Adrenal gland (tissue), 12 donors: ENCODE data around the gene GTF2F1. TPM values are rescaled to one million over a fixed set of nuclear protein-coding genes. Genes with fewer than 3 reads are reported as not detected.
"Not testable (repeated sequence)": the region's sequence is repeated elsewhere in the genome, so short reads cannot be mapped to it uniquely, and the experiment has no call there.

Source experiments
- DNase-seq, 7 donors: peaks; one replicate each; pipeline ENCODE4 v3.0.0-alpha.2; 2019 to 2020
- H3K27ac ChIP-seq, 5 donors: fragments of 200-600 bp; sonication (generic) in 4 of 5; 1 replicate in 3 of 5; 2 replicates in 2 of 5; pipeline versions ENCODE4 v1.5.1 to v1.8.0; 2016 to 2020; ENCODE audit warnings: mild to moderate bottlenecking in 1 of 5
- H3K27me3 ChIP-seq: fragments of 200-600 bp; 2 replicates; pipeline ENCODE4 v1.8.0; 2021
- H3K36me3 ChIP-seq, 2 donors: fragments of 200-600 bp; replicated peaks in 1 of 2; 1 replicate in 1 of 2; 2 replicates in 1 of 2; pipeline versions ENCODE4 v1.5.1 to v1.8.0; 2018 to 2022
- H3K4me1 ChIP-seq, 2 donors: fragments of 200-600 bp; replicated peaks in 1 of 2; 1 replicate in 1 of 2; 2 replicates in 1 of 2; pipeline versions ENCODE4 v1.5.1 to v1.8.0; 2018 to 2021
- H3K4me3 ChIP-seq, 4 donors: fragments of 200-600 bp; sonication (generic) in 3 of 4; one replicate each; pipeline ENCODE4 v1.5.1; 2016 to 2018
- H3K9me3 ChIP-seq, 3 donors: fragments of 200-600 bp; sonication (generic) in 1 of 3; replicated peaks in 1 of 3; 1 replicate in 2 of 3; 2 replicates in 1 of 3; pipeline versions ENCODE4 v1.5.1 to v1.8.0; 2016 to 2021
- POLR2A ChIP-seq, 2 donors: fragments of 450-650 bp; IDR thresholded peaks; one replicate each; pipeline ENCODE4 v1.6.1; 2017; ENCODE audit warnings: antibody characterized with exemption in 2 of 2, mild to moderate bottlenecking in 2 of 2, moderate library complexity in 1 of 2
- WGBS, 4 donors: extraction: QIAGEN DNeasy Blood & Tissue Kit in 2 of 4; methylation state at CpG; one replicate each; pipeline versions ENCODE4 v1.1.5 to v1.1.7; 2013 to 2017; 5-methylcytosine and 5-hydroxymethylcytosine counted together
- intact Hi-C, 2 donors: fragments of 100-400 bp; cut with DNase I; formaldehyde crosslinking; loops; one replicate each; pipeline versions ENCODE4 v1.14.1 to v1.15.0; 2022 to 2023
- polyA plus RNA-seq, 3 donors: library from polyadenylated mRNA; stranded (reverse); fragments of 200-250 nt in 2 of 3; fragments of 350-450 nt in 1 of 3; fragmentation: Illumina TruSeq in 1 of 3; extraction: RNeasy Lipid Tissue Mini Kit (QIAGEN cat#74804) in 1 of 3; gene quantifications; one replicate each; pipeline ENCODE4 v1.2.3, GENCODE V29; 2013 to 2014
- total RNA-seq, 9 donors: library from RNA; depleted of rRNA in 4 of 9; stranded (reverse); fragments of >200 nt in 4 of 9; fragments of 120-200 nt in 1 of 9; fragmentation: NEBNext Ultra II Directional in 1 of 9; extraction: Animal tissue kit (Norgen Biotek cat#: 25700) in 1 of 9; gene quantifications; one replicate each; pipeline versions ENCODE4 v1.1.0 to v1.2.4, GENCODE V29; 2013 to 2023
- TF ChIP-seq, protein P1 (sequence below), 6 experiments: fragments of 450-650 bp in 4 of 6; fragments of 200-600 bp in 2 of 6; sonication (generic) in 1 of 6; IDR thresholded peaks; 1 replicate in 5 of 6; 2 replicates in 1 of 6; pipeline versions ENCODE4 v1.5.1 to v1.8.0; 2016 to 2021; ENCODE audit warnings: antibody characterized with exemption in 6 of 6, mild to moderate bottlenecking in 2 of 6, moderate library complexity in 1 of 6
- donor health status: healthy with polysubstance abuse.
- donor health status: Bipolar disorder and iron deficiency.
- donor health status: DM: yes; HTN: yes; CAD: no.
- donor health status: DM: no; HTN: no; CAD: no.
- donor health status: DM: no; HTN: no; CAD: no.
- donor health status: DM: yes; HTN: yes; CAD: no.

The GTF2F1 gene
- total and polyA plus RNA-seq, 12 donors, result 29.0 to 79.1 (median 53.8) TPM

DNA sequence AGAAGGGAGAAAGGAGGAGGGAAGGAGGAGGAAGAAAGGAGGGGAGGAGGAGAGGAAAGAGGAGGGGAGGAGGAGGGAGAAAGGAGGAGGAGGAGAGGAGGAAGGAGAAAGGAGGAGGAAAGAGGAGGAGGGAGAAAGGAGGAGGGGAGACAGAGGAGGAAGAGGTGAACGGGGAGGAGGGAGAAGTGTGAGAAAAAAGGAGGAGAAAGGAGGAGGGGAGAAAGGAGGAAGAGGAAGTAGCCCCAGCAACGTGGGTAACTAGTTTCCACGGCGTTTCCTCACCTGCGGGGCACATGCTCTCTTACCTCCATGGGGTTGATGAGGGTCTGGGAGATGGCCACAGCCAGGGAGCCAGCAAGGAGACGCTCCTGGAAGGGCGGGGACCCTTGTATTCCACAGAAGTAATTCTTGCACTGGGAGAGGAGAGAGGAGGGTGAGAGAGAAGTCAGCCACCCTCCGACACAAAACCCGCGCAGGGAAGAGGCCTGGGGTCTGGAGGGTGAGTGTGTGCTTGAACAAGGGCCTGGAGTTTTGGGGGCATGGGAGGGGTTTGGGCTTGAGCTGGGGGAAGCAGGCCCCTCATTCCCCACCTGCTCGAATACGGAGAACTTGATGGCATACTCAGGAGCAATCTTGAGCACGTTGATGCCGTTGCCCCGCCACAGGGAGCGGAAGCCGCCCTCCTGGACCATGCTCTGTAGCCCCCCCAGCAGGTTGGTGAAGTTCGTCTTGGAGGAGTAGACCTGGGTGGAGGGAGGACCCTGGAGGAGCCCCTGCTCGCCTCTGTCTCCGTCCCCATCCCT is 36.7 kb upstream of the GTF2F1 start:
- TF ChIP-seq, protein P1, sequence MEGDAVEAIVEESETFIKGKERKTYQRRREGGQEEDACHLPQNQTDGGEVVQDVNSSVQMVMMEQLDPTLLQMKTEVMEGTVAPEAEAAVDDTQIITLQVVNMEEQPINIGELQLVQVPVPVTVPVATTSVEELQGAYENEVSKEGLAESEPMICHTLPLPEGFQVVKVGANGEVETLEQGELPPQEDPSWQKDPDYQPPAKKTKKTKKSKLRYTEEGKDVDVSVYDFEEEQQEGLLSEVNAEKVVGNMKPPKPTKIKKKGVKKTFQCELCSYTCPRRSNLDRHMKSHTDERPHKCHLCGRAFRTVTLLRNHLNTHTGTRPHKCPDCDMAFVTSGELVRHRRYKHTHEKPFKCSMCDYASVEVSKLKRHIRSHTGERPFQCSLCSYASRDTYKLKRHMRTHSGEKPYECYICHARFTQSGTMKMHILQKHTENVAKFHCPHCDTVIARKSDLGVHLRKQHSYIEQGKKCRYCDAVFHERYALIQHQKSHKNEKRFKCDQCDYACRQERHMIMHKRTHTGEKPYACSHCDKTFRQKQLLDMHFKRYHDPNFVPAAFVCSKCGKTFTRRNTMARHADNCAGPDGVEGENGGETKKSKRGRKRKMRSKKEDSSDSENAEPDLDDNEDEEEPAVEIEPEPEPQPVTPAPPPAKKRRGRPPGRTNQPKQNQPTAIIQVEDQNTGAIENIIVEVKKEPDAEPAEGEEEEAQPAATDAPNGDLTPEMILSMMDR (IDR thresholded peaks at IDR 0.05), result no peak
- TF ChIP-seq POLR2A (IDR thresholded peaks at IDR 0.05), result no peak
- Histone ChIP-seq H3K27ac (no peak overlapping the region), H3K27me3 (no peaks in the 10 kb centered on the region), H3K4me3 (no peak overlapping the region), H3K4me1 (no peaks in the 10 kb centered on the region), H3K36me3 (no peaks in the 10 kb centered on the region), H3K9me3 (no peaks in the 10 kb centered on the region)
- WGBS, 4 donors, result 52 to 64% (median 57%) methylated on average over 14 to 20 of the region's 20 CpGs
- DNase-seq, result no peak
- intact Hi-C loops, result no loop called here

DNA sequence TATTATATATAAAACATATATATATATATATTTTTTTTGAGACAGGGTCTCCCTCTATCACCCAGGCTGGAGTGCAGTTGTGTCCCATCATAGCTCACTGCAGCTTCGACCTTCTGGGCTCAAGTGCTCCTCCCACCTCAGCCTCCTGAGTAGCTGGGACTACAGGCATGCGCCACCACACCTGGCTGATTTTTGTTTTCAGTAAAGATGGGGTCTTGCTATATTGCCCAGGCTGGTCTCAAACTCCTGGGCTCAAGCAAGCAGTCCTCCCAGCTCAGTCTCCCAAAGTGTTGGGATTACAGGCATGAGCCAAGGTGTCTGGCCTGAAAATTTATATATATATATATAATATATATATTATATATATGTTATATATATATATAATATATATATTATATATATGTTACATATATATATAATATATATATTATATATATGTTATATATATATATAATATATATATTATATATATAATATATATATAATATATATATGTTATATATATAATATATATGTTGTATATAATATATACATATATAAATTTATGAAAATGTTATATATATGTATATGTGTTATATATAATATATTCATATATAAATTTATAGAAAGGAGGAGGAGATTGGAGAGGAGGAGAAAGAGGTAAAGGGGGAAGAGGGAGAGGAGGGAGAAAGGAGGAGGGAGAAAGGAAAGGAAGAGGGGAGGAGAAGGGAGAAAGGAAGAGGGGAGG is 35.9 kb upstream of the GTF2F1 start:
- H3K4me1 ChIP-seq, H3K36me3 ChIP-seq, H3K27ac ChIP-seq, H3K27me3 ChIP-seq, intact Hi-C loops, H3K9me3 ChIP-seq, DNase-seq, H3K4me3 ChIP-seq: not testable (repeated sequence)
- 81 to 90% (median 86%) methylated on average over 2 of the region's 2 CpGs for WGBS, 4 donors

DNA sequence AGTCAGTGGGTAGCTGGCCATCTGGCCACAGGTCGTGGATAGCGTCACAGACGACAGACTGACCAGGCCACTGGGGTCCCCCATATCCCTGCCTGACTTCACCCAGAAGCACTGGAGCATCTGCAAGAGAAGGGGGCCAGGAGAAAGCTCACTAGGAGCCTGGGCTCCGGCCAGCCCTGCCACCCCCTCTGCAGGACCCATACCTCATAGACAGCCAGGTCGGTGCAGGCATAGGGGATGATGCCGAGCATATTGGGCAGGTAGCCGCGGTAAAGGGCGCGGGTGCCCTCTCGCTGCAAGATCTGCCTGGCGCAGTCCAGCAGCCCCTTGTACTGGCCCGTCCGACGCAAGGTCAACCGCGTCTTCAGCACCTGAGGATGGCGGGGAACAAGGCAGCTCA is 34.2 kb upstream of the GTF2F1 start:
- H3K9me3 ChIP-seq, result no peaks in the 10 kb centered on the region
- WGBS, 4 donors, result 88 to 95% (median 94%) methylated on average over 14 to 18 of the region's 18 CpGs
- no peak overlapping the region for H3K27ac ChIP-seq
- no peak for TF ChIP-seq POLR2A (IDR thresholded peaks at IDR 0.05)
- TF ChIP-seq, protein P1 (IDR thresholded peaks at IDR 0.05), result no peak
- no peaks in the 10 kb centered on the region for H3K36me3 ChIP-seq
- H3K4me1 ChIP-seq, result peaks cover 3 to 15% of the 10 kb centered on the region in 2 donors
- DNase-seq, result peak in 1 of 7 donors; percentile 29
- H3K4me3 ChIP-seq, result no peak overlapping the region
- intact Hi-C loops, result no loop called here
- H3K27me3 ChIP-seq, result no peaks in the 10 kb centered on the region

DNA sequence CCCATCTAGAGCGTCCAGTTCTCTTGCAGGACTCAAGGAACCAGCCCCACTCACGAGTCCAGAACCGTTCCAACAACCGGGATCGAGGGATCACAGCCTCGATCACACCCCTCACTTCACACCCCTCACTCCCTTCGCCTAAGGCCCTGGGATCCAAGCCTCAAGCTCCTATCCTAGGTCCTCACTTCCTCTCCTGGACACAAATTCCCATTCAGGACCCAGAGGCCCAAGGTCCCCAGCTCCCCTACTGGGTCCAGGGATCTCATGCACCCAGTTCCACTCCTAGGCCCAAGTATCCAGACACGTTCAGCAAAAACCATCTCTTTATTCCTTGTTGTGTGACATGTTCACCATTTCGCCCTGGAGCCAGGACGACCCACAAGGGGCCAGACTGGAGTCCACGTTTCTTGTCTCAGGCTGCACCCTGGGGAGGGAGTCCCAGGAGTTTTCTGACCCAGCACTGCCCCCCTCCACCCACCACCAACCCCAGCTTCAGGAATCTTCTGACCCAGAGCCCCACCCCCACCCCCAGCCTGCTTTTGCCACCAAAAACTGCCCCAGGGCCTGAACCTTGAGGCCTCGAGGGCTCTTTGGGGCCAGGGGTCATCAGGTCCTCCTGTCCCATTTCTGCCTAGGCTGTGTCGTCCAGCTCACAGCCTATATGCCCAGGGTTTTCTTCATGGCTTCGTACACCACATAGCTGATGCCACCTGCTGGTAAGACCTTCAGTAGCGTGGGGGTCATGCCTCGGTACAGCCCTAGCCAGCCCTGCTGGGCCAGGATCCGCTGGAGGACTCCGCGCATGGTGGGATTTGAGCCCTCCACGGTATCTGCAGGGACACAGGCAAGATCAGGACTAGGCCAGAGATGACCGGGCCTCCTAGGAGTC is 33.0 kb upstream of the GTF2F1 start:
- Histone ChIP-seq H3K36me3 (peaks cover 0 to 9% of the 10 kb centered on the region in 2 donors), H3K27me3 (no peaks in the 10 kb centered on the region), H3K27ac (peak overlapping the region in 4 of 5 donors; percentile 33 to 88 (median 78)), H3K4me3 (peak overlapping the region in 1 of 4 donors; percentile 15), H3K4me1 (peaks cover 3 to 25% of the 10 kb centered on the region in 2 donors), H3K9me3 (no peaks in the 10 kb centered on the region)
- peak in 3 of 7 donors; percentile 38 to 67 (median 45) for DNase-seq
- intact Hi-C loops, result no loop called here
- no peak for TF ChIP-seq POLR2A (IDR thresholded peaks at IDR 0.05)
- TF ChIP-seq, protein P1 (IDR thresholded peaks at IDR 0.05), result peak in 2 of 6 experiments; percentile 2 to 10
- WGBS, 4 donors, result 93 to 99% (median 94%) methylated on average over 15 to 21 of the region's 21 CpGs
